ENCODE results near the gene PRDM2.

The PRDM2 gene

DNA sequence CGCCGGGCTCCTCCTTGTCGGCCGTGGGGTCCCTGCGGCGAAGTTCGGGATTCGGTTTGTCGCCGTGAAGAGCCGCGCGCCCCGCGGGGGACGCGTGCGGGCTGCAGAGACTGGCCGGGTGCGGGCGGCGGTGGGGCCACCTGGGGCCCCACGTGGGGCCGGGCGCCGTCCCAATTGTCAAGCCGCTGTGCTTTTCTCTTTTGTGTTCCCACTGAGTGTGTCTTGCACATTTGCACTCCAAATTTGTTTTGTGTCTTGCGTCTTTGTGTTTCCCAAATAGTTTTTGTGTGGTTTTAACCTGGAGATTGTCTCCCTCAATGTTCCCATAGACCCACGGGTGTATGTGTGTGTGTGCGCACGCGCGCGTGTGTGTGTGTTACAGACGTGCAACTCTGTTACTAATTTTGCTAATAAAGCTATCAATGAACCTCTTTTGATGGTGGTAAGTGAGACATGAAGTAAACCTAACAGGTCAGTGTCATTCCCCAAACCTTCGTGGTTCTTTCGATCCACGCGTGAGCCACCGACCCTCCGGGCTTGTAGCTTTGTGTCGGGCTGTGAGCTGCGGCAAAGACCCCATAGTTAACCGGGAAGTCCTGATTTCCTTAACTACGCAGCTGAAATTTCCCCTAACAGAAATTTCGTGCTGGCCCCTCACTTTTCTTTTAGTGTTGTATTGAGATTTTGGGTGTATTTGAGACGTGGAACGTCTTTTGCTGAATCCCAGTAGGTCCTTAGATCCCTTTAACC, 708 bp downstream of the PRDM2 start:
- Histone ChIP-seq H3K4me1 (ENCODE audit: insufficient read depth, low read length, severe bottlenecking) (peaks cover 56% of the 10 kb centered on the region), H3K4me2 (ENCODE audit: low read length) (peak overlapping the region; percentile 84), H3K9ac (ENCODE audit: low read length) (peak overlapping the region; percentile 84), H3K4me3 (ENCODE audit: low read depth, low read length, poor library complexity, severe bottlenecking) (peak overlapping the region; percentile 71), H3K36me3 (ENCODE audit: insufficient read depth, low read length) (peaks cover 9% of the 10 kb centered on the region; the same call in 1 of the 2 replicates), H3K27me3 (ENCODE audit: insufficient read depth, low read length) (no peaks in the 10 kb centered on the region), H3F3A (ENCODE audit: insufficient read depth, low read length) (0 out of 2 replicates have a peak, but pooled peaks cover 4% of the 10 kb centered on the region), H3K9me2 (ENCODE audit: low read depth, low read length) (no peaks in the 10 kb centered on the region), H3K9me3 (ENCODE audit: low read length) (peaks cover 8% of the 10 kb centered on the region; the same call in 1 of the 2 replicates), H2AFZ (ENCODE audit: low read length) (no peak overlapping the region), H3K27ac (ENCODE audit: low read depth, low read length, poor library complexity, severe bottlenecking) (peak overlapping the region; percentile 96), H3K79me2 (ENCODE audit: insufficient read depth, low read length) (peaks cover 35% of the 10 kb centered on the region), H4K20me1 (ENCODE audit: insufficient read depth, low read length) (no peaks in the 10 kb centered on the region)
- TF ChIP-seq CTCF (IDR thresholded peaks at IDR 0.05; ENCODE audit: low read length) (no peak), EZH2 (IDR thresholded peaks at IDR 0.05; ENCODE audit: borderline replicate concordance, low read length) (no peak)

GRCh38 chr1:13701271-13701640, 1.3 kb downstream of the PRDM2 start:
- H3K27ac ChIP-seq (ENCODE audit: low read depth, low read length, poor library complexity, severe bottlenecking) = peak overlapping the region; percentile 96

DNA sequence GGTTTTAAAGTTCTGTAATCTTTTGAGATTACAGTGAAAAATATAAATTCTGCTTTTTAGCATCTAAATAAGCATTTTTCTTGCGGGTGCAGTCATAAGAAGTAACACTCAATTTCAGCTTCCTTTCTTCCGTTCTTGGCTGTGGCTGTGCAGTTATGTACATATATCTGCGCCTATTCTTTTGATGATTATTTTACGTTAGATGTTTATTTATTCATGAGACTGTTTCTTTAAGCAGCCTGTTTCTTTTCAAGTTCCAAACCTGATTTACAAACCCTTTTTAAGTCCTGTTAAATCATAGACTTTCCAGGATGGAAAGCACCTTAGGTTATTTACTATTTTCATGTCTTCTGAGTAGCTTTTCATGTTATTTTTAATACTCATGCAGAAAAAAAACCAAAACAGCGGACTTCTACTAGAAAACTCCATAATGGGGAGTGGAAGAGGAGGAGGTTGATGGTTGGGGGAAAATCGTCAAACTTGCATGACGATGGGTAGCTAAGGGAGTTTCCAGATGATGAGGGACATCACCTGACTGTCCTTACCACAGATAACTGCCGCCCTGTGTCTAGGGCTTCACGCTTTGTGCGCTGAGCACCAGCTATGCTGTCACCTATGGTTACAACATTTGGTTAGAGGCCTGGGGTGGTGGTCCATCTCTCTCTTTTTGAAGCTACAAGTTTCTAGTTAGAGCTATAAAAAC, 2.6 kb downstream of the PRDM2 start:
- H3K27ac ChIP-seq (ENCODE audit: low read depth, low read length, poor library complexity, severe bottlenecking) = peak overlapping the region; percentile 96
- H3K79me2 ChIP-seq (ENCODE audit: insufficient read depth, low read length) = peaks cover 50% of the 10 kb centered on the region
- no peaks in the 10 kb centered on the region for H3K9me2 ChIP-seq (ENCODE audit: low read depth, low read length)
- 0 out of 2 replicates have a peak, but pooled peaks cover 4% of the 10 kb centered on the region for H3F3A ChIP-seq (ENCODE audit: insufficient read depth, low read length)
- peaks cover 74% of the 10 kb centered on the region for H3K4me1 ChIP-seq (ENCODE audit: insufficient read depth, low read length, severe bottlenecking)
- peaks cover 9% of the 10 kb centered on the region; the same call in 1 of the 2 replicates for H3K36me3 ChIP-seq (ENCODE audit: insufficient read depth, low read length)
- H3K9ac ChIP-seq (ENCODE audit: low read length) = peak overlapping the region; percentile 84
- H4K20me1 ChIP-seq (ENCODE audit: insufficient read depth, low read length) = no peaks in the 10 kb centered on the region
- peak overlapping the region; percentile 84 for H3K4me2 ChIP-seq (ENCODE audit: low read length)
- H3K9me3 ChIP-seq (ENCODE audit: low read length) = peaks cover 7% of the 10 kb centered on the region; the same call in 1 of the 2 replicates
- peak overlapping the region; percentile 71 for H3K4me3 ChIP-seq (ENCODE audit: low read depth, low read length, poor library complexity, severe bottlenecking)
- TF ChIP-seq EZH2 (IDR thresholded peaks at IDR 0.05; ENCODE audit: borderline replicate concordance, low read length) (no peak), CTCF (IDR thresholded peaks at IDR 0.05; ENCODE audit: low read length) (no peak)
- H2AFZ ChIP-seq (ENCODE audit: low read length) = no peak overlapping the region
- no peaks in the 10 kb centered on the region for H3K27me3 ChIP-seq (ENCODE audit: insufficient read depth, low read length)

More at GRCh38 chr1:13701271-13701640, 1.3 kb downstream of the PRDM2 start:
- Histone ChIP-seq H3K4me1 (ENCODE audit: insufficient read depth, low read length, severe bottlenecking) (peaks cover 61% of the 10 kb centered on the region), H3K79me2 (ENCODE audit: insufficient read depth, low read length) (peaks cover 37% of the 10 kb centered on the region), H2AFZ (ENCODE audit: low read length) (no peak overlapping the region), H3K4me3 (ENCODE audit: low read depth, low read length, poor library complexity, severe bottlenecking) (peak overlapping the region; percentile 71), H4K20me1 (ENCODE audit: insufficient read depth, low read length) (no peaks in the 10 kb centered on the region), H3K4me2 (ENCODE audit: low read length) (peak overlapping the region; percentile 84), H3K36me3 (ENCODE audit: insufficient read depth, low read length) (peaks cover 9% of the 10 kb centered on the region; the same call in 1 of the 2 replicates), H3K9ac (ENCODE audit: low read length) (peak overlapping the region; percentile 84), H3K9me2 (ENCODE audit: low read depth, low read length) (no peaks in the 10 kb centered on the region), H3K27me3 (ENCODE audit: insufficient read depth, low read length) (no peaks in the 10 kb centered on the region), H3K9me3 (ENCODE audit: low read length) (peaks cover 8% of the 10 kb centered on the region; the same call in 1 of the 2 replicates), H3F3A (ENCODE audit: insufficient read depth, low read length) (0 out of 2 replicates have a peak, but pooled peaks cover 4% of the 10 kb centered on the region)
- no peak for TF ChIP-seq CTCF (IDR thresholded peaks at IDR 0.05; ENCODE audit: low read length)
- no peak for TF ChIP-seq EZH2 (IDR thresholded peaks at IDR 0.05; ENCODE audit: borderline replicate concordance, low read length)

All from OCI-LY1 (cell line).